SK-N-SH (cell line): ENCODE results near the gene SMAD3.

Experiments
- CTCF ChIP-seq: fragments of 200-600 bp; sonication (generic); IDR thresholded peaks from 2 replicates; pipeline ENCODE4 v1.6.1; 2017; ENCODE audit warnings: antibody characterized with exemption, mild to moderate bottlenecking, moderate library complexity
- JUND ChIP-seq: IDR thresholded peaks from 2 replicates; pipeline ENCODE4 v1.4.0; 2012
- RAD21 ChIP-seq: IDR thresholded peaks from 2 replicates; pipeline ENCODE4 v1.6.1; 2012; ENCODE audit warnings: mild to moderate bottlenecking, low read length
- SMC3 ChIP-seq: IDR thresholded peaks from 2 replicates; pipeline ENCODE4 v1.6.1; 2012; ENCODE audit warnings: low read depth, low read length, improper control_type of control experiment
- TEAD4 ChIP-seq: IDR thresholded peaks from 2 replicates; pipeline ENCODE4 v1.4.0; 2012; ENCODE audit warnings: mild to moderate bottlenecking, borderline replicate concordance; ENCODE audit not compliant: insufficient read depth

DNA sequence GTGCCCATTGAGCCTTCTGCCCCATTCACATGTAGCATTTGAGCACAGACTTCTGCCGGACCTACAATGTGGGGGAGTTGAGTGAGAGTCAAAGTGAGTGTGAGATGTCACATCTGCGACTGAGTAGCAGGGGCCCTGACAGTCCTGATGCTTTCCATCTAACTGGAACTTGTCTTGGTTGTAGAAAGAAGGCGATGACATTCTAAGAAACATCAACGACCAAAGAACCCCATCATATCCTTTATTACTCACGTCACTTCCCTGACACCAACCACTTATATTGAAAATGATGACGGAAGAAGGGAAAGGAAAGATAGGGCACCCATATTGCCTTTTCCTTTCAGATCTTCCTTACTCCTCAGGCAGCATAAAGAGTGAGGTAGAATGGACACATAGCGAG is 30.5 kb downstream of the SMAD3 start:
- TF ChIP-seq CTCF = no peak
- TF ChIP-seq RAD21 = no peak
- TF ChIP-seq JUND = no peak
- no peak for TF ChIP-seq SMC3
- TF ChIP-seq TEAD4 = no peak
